ENCODE measurements around the gene KRIT1.
"Not testable (repeated sequence)": the region's sequence is repeated elsewhere in the genome, so short reads cannot be mapped to it uniquely, and the experiment has no call there.

KRIT1 gene

GRCh38 chr7:92244808-92245486 is 767 bp downstream of the KRIT1 start:
- Histone ChIP-seq H3K4me1 (ENCODE audit: control insufficient read depth, low read depth, low read length) (peaks cover 16% of the 10 kb centered on the region), H3K27me3 (ENCODE audit: control insufficient read depth, insufficient read depth, low read length) (no peaks in the 10 kb centered on the region), H3K27ac (ENCODE audit: low read length) (peak overlapping the region; percentile 68), H3K9ac (ENCODE audit: low read length) (peak overlapping the region; percentile 92), H3K4me3 (ENCODE audit: low read length) (peak overlapping the region; percentile 98), H3K36me3 (ENCODE audit: control insufficient read depth, low read depth, low read length) (peaks cover 13% of the 10 kb centered on the region), H3K9me3 (ENCODE audit: control insufficient read depth, low read depth, low read length) (no peaks in the 10 kb centered on the region)

- peaks cover 16% of the 10 kb centered on the region for H3K4me1 ChIP-seq (ENCODE audit: control insufficient read depth, low read depth, low read length)
- H3K27me3 ChIP-seq (ENCODE audit: control insufficient read depth, insufficient read depth, low read length), result no peaks in the 10 kb centered on the region
- H3K9me3 ChIP-seq (ENCODE audit: control insufficient read depth, low read depth, low read length), result no peaks in the 10 kb centered on the region
- no peak overlapping the region for H3K9ac ChIP-seq (ENCODE audit: low read length)
- no peak overlapping the region for H3K27ac ChIP-seq (ENCODE audit: low read length)
- H3K4me3 ChIP-seq (ENCODE audit: low read length), result no peak overlapping the region
- peaks cover 29% of the 10 kb centered on the region for H3K36me3 ChIP-seq (ENCODE audit: control insufficient read depth, low read depth, low read length)
Measured at GRCh38 chr7:92242972-92243371, 2.7 kb downstream of the KRIT1 start.

- Histone ChIP-seq H3K27ac (ENCODE audit: low read length) (no peak overlapping the region), H3K4me1 (ENCODE audit: control insufficient read depth, low read depth, low read length) (no peaks in the 10 kb centered on the region), H3K36me3 (ENCODE audit: control insufficient read depth, low read depth, low read length) (peaks cover 39% of the 10 kb centered on the region), H3K27me3 (ENCODE audit: control insufficient read depth, insufficient read depth, low read length) (no peaks in the 10 kb centered on the region), H3K9ac (ENCODE audit: low read length) (no peak overlapping the region), H3K9me3 (ENCODE audit: control insufficient read depth, low read depth, low read length) (no peaks in the 10 kb centered on the region), H3K4me3 (ENCODE audit: low read length) (no peak overlapping the region)
Measured at GRCh38 chr7:92230547-92230946, 15.2 kb downstream of the KRIT1 start.

GRCh38 chr7:92228742-92229141 is 17.0 kb downstream of the KRIT1 start:
- peaks cover 40% of the 10 kb centered on the region for H3K36me3 ChIP-seq (ENCODE audit: control insufficient read depth, low read depth, low read length)
- no peak overlapping the region for H3K9ac ChIP-seq (ENCODE audit: low read length)
- no peaks in the 10 kb centered on the region for H3K4me1 ChIP-seq (ENCODE audit: control insufficient read depth, low read depth, low read length)
- H3K27ac ChIP-seq (ENCODE audit: low read length), result no peak overlapping the region
- H3K4me3 ChIP-seq (ENCODE audit: low read length), result no peak overlapping the region
- H3K9me3 ChIP-seq (ENCODE audit: control insufficient read depth, low read depth, low read length), result no peaks in the 10 kb centered on the region
- no peaks in the 10 kb centered on the region for H3K27me3 ChIP-seq (ENCODE audit: control insufficient read depth, insufficient read depth, low read length)

GRCh38 chr7:92228100-92228499 is 17.6 kb downstream of the KRIT1 start:
- Histone ChIP-seq H3K9ac (ENCODE audit: low read length) (no peak overlapping the region), H3K27ac (ENCODE audit: low read length) (no peak overlapping the region), H3K9me3 (ENCODE audit: control insufficient read depth, low read depth, low read length) (no peaks in the 10 kb centered on the region), H3K4me1 (ENCODE audit: control insufficient read depth, low read depth, low read length) (no peaks in the 10 kb centered on the region), H3K27me3 (ENCODE audit: control insufficient read depth, insufficient read depth, low read length) (no peaks in the 10 kb centered on the region), H3K4me3 (ENCODE audit: low read length) (no peak overlapping the region), H3K36me3 (ENCODE audit: control insufficient read depth, low read depth, low read length) (peaks cover 34% of the 10 kb centered on the region)

- Histone ChIP-seq H3K9me3 (ENCODE audit: control insufficient read depth, low read depth, low read length) (no peaks in the 10 kb centered on the region), H3K4me3 (ENCODE audit: low read length) (no peak overlapping the region), H3K27me3 (ENCODE audit: control insufficient read depth, insufficient read depth, low read length) (no peaks in the 10 kb centered on the region), H3K4me1 (ENCODE audit: control insufficient read depth, low read depth, low read length) (no peaks in the 10 kb centered on the region), H3K9ac (ENCODE audit: low read length) (no peak overlapping the region), H3K27ac (ENCODE audit: low read length) (no peak overlapping the region), H3K36me3 (ENCODE audit: control insufficient read depth, low read depth, low read length) (peaks cover 32% of the 10 kb centered on the region)
Measured at GRCh38 chr7:92226981-92227380, 18.7 kb downstream of the KRIT1 start.

GRCh38 chr7:92221766-92222165 is 23.9 kb downstream of the KRIT1 start:
- H3K27ac ChIP-seq (ENCODE audit: low read length), result no peak overlapping the region
- no peak overlapping the region for H3K9ac ChIP-seq (ENCODE audit: low read length)
- H3K36me3 ChIP-seq (ENCODE audit: control insufficient read depth, low read depth, low read length), result peaks cover 64% of the 10 kb centered on the region

GRCh38 chr7:92206672-92207071 is 39.0 kb downstream of the KRIT1 start:
- H3K9me3 ChIP-seq (ENCODE audit: control insufficient read depth, low read depth, low read length), result no peaks in the 10 kb centered on the region
- H3K27ac ChIP-seq (ENCODE audit: low read length), result no peak overlapping the region
- no peaks in the 10 kb centered on the region for H3K4me1 ChIP-seq (ENCODE audit: control insufficient read depth, low read depth, low read length)
- H3K4me3 ChIP-seq (ENCODE audit: low read length), result no peak overlapping the region
- no peak overlapping the region for H3K9ac ChIP-seq (ENCODE audit: low read length)
- H3K36me3 ChIP-seq (ENCODE audit: control insufficient read depth, low read depth, low read length), result peaks cover 20% of the 10 kb centered on the region
- H3K27me3 ChIP-seq (ENCODE audit: control insufficient read depth, insufficient read depth, low read length), result no peaks in the 10 kb centered on the region

More at GRCh38 chr7:92221766-92222165, 23.9 kb downstream of the KRIT1 start:
- Histone ChIP-seq H3K4me3 (ENCODE audit: low read length) (no peak overlapping the region), H3K4me1 (ENCODE audit: control insufficient read depth, low read depth, low read length) (no peaks in the 10 kb centered on the region), H3K9me3 (ENCODE audit: control insufficient read depth, low read depth, low read length) (no peaks in the 10 kb centered on the region), H3K27me3 (ENCODE audit: control insufficient read depth, insufficient read depth, low read length) (no peaks in the 10 kb centered on the region)

GRCh38 chr7:92205987-92206386 is 39.7 kb downstream of the KRIT1 start:
- no peaks in the 10 kb centered on the region for H3K4me1 ChIP-seq (ENCODE audit: control insufficient read depth, low read depth, low read length)
- no peaks in the 10 kb centered on the region for H3K9me3 ChIP-seq (ENCODE audit: control insufficient read depth, low read depth, low read length)
- H3K9ac ChIP-seq (ENCODE audit: low read length), result no peak overlapping the region
- no peaks in the 10 kb centered on the region for H3K27me3 ChIP-seq (ENCODE audit: control insufficient read depth, insufficient read depth, low read length)
- H3K27ac ChIP-seq (ENCODE audit: low read length), result no peak overlapping the region
- H3K4me3 ChIP-seq (ENCODE audit: low read length), result no peak overlapping the region
- H3K36me3 ChIP-seq (ENCODE audit: control insufficient read depth, low read depth, low read length), result peaks cover 13% of the 10 kb centered on the region

GRCh38 chr7:92200791-92201190 is 44.9 kb downstream of the KRIT1 start:
- H3K4me1 ChIP-seq (ENCODE audit: control insufficient read depth, low read depth, low read length), result no peaks in the 10 kb centered on the region
- no peaks in the 10 kb centered on the region for H3K9me3 ChIP-seq (ENCODE audit: control insufficient read depth, low read depth, low read length)
- H3K27me3 ChIP-seq (ENCODE audit: control insufficient read depth, insufficient read depth, low read length), result no peaks in the 10 kb centered on the region
- H3K36me3 ChIP-seq (ENCODE audit: control insufficient read depth, low read depth, low read length), result peaks cover 8% of the 10 kb centered on the region
- H3K4me3 ChIP-seq (ENCODE audit: low read length), result no peak overlapping the region
- H3K9ac ChIP-seq (ENCODE audit: low read length), result no peak overlapping the region
- H3K27ac ChIP-seq (ENCODE audit: low read length), result no peak overlapping the region

GRCh38 chr7:92192326-92192725 is 53.4 kb downstream of the KRIT1 start:
- no peak overlapping the region for H3K27ac ChIP-seq (ENCODE audit: low read length)
- peaks cover 33% of the 10 kb centered on the region for H3K9me3 ChIP-seq (ENCODE audit: control insufficient read depth, low read depth, low read length)
- no peaks in the 10 kb centered on the region for H3K27me3 ChIP-seq (ENCODE audit: control insufficient read depth, insufficient read depth, low read length)
- no peak overlapping the region for H3K9ac ChIP-seq (ENCODE audit: low read length)
- H3K4me3 ChIP-seq (ENCODE audit: low read length), result no peak overlapping the region
- H3K36me3 ChIP-seq (ENCODE audit: control insufficient read depth, low read depth, low read length), result no peaks in the 10 kb centered on the region
- H3K4me1 ChIP-seq (ENCODE audit: control insufficient read depth, low read depth, low read length), result no peaks in the 10 kb centered on the region

GRCh38 chr7:92189246-92189645 is 56.5 kb downstream of the KRIT1 start:
- not testable (repeated sequence) for H3K27me3 ChIP-seq (ENCODE audit: control insufficient read depth, insufficient read depth, low read length); H3K36me3 ChIP-seq (ENCODE audit: control insufficient read depth, low read depth, low read length); H3K4me1 ChIP-seq (ENCODE audit: control insufficient read depth, low read depth, low read length); H3K9ac ChIP-seq (ENCODE audit: low read length); H3K4me3 ChIP-seq (ENCODE audit: low read length); H3K27ac ChIP-seq (ENCODE audit: low read length)
- peaks cover 31% of the 10 kb centered on the region for H3K9me3 ChIP-seq (ENCODE audit: control insufficient read depth, low read depth, low read length)
